Measurements from ENCODE around the gene DDX41. TPM values are rescaled to one million over a fixed set of nuclear protein-coding genes. Genes with fewer than 3 reads are reported as not detected.

DDX41 gene
- polyA plus RNA-seq, 3 donors: 44.9 to 178 (median 70.3) TPM

DNA sequence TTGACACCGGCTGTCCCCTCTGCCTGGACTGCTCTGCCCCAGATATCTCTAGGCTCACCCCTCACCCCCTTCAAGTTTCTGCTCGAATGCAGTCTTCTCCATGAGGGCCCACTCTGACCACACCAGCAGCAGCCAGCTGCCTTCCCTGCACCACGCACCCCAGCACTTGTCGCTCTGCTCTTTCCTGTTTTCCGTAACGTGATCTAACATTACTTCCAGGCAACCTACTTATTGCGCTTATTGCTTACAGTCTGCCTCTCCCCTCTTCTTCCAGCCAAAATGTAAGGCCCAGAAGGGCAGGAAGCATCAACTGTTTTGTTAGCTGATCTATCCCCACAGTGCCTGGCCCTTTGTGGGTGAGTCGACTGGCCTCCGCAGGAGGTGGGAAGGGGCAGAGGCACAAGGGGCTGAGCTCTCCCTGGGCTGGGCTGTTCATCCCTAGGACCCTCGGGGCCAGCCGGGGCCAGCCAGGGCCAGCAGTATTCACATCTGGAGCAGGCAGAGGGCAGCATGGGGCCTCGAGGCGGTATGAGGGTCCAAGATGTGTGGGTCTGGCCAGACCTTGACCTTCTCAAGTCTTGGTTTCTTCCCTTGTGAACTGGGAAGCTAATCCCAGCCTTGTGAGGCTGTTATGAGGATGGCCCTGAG, 31.7 kb downstream of the DDX41 start:
- TF ChIP-seq CTCF (IDR thresholded peaks at IDR 0.05): no peak
- peaks cover 76 to 84% of the 10 kb centered on the region in 2 donors for H3K36me3 Mint-ChIP-seq
- Histone ChIP-seq H2AFZ (ENCODE audit: insufficient read depth, low read depth, low read length, poor library complexity, severe bottlenecking) (no peak overlapping the region), H3K9me3 (replicated peaks in 1 of 2; ENCODE audit: control insufficient read depth in 1 of 2, insufficient read depth in 1 of 2, low read length in 2 of 2) (no peaks in the 10 kb centered on the region), H4K20me1 (ENCODE audit: insufficient read depth, low read length) (peaks cover 39% of the 10 kb centered on the region), H3K4me3 (replicated peaks in 1 of 3; ENCODE audit: low read depth in 2 of 3, low read length in 3 of 3) (no peak overlapping the region), H3K79me2 (ENCODE audit: insufficient read depth, low read length) (no peaks in the 10 kb centered on the region), H3K4me2 (replicated peaks; ENCODE audit: extremely low read depth, low read length, poor library complexity, severe bottlenecking) (no peak overlapping the region), H3K4me1 (ENCODE audit: control insufficient read depth in 1 of 2, insufficient read depth in 2 of 2, low read length in 2 of 2) (peaks cover 6% of the 10 kb centered on the region in 2 donors), H3K27ac (ENCODE audit: low read depth in 1 of 2, low read length in 2 of 2) (no peak overlapping the region), H3K9ac (ENCODE audit: insufficient read depth, low read length, poor library complexity, severe bottlenecking) (no peak overlapping the region), H3K36me3 (replicated peaks in 1 of 2; ENCODE audit: control insufficient read depth in 1 of 2, insufficient read depth in 2 of 2, low read length in 2 of 2) (peaks cover 46 to 74% of the 10 kb centered on the region in 2 donors), H3K27me3 (ENCODE audit: control insufficient read depth in 2 of 2, insufficient read depth in 2 of 2, low read length in 2 of 2) (peaks cover 0 to 3% of the 10 kb centered on the region in 2 donors)
- H3K27ac Mint-ChIP-seq: peak overlapping the region in 1 of 7 donors; percentile 63
- 62% methylated on average over 13 of the region's 13 CpGs for WGBS (ENCODE audit: insufficient coverage)
- peaks cover 7% of the 10 kb centered on the region for H3K4me1 Mint-ChIP-seq
- intact Hi-C loops (cut with micrococcal nuclease): no loop called here
- no peak for DNase-seq
- H3K9me3 Mint-ChIP-seq: peaks cover 0 to 10% (median 0%) of the 10 kb centered on the region in 7 donors
- H3K4me3 Mint-ChIP-seq: peak overlapping the region in 1 of 2 donors; percentile 7
- H3K27me3 Mint-ChIP-seq (ENCODE audit: low read depth in 3 of 3): peaks cover 15 to 28% (median 16%) of the 10 kb centered on the region in 3 donors

GRCh38 chr5:177483994-177484901, 32.5 kb downstream of the DDX41 start:
- H3K4me3 Mint-ChIP-seq: no peak overlapping the region
- Histone ChIP-seq H3K4me3 (replicated peaks in 1 of 3; ENCODE audit: low read depth in 2 of 3, low read length in 3 of 3) (no peak overlapping the region), H3K4me2 (replicated peaks; ENCODE audit: extremely low read depth, low read length, poor library complexity, severe bottlenecking) (no peak overlapping the region), H3K27ac (ENCODE audit: low read depth in 1 of 2, low read length in 2 of 2) (no peak overlapping the region), H3K27me3 (ENCODE audit: control insufficient read depth in 2 of 2, insufficient read depth in 2 of 2, low read length in 2 of 2) (peaks cover 0 to 3% of the 10 kb centered on the region in 2 donors), H3K4me1 (ENCODE audit: control insufficient read depth in 1 of 2, insufficient read depth in 2 of 2, low read length in 2 of 2) (peaks cover 14% of the 10 kb centered on the region in 2 donors), H3K9ac (ENCODE audit: insufficient read depth, low read length, poor library complexity, severe bottlenecking) (no peak overlapping the region), H3K79me2 (ENCODE audit: insufficient read depth, low read length) (no peaks in the 10 kb centered on the region), H4K20me1 (ENCODE audit: insufficient read depth, low read length) (peaks cover 41% of the 10 kb centered on the region), H2AFZ (ENCODE audit: insufficient read depth, low read depth, low read length, poor library complexity, severe bottlenecking) (no peak overlapping the region), H3K9me3 (replicated peaks in 1 of 2; ENCODE audit: control insufficient read depth in 1 of 2, insufficient read depth in 1 of 2, low read length in 2 of 2) (no peaks in the 10 kb centered on the region), H3K36me3 (replicated peaks in 1 of 2; ENCODE audit: control insufficient read depth in 1 of 2, insufficient read depth in 2 of 2, low read length in 2 of 2) (peaks cover 42 to 67% of the 10 kb centered on the region in 2 donors)
- peaks cover 14% of the 10 kb centered on the region for H3K4me1 Mint-ChIP-seq
- WGBS (ENCODE audit: insufficient coverage): 95% methylated on average over 22 of the region's 22 CpGs
- H3K27ac Mint-ChIP-seq: no peak overlapping the region
- peaks cover 15 to 25% (median 16%) of the 10 kb centered on the region in 3 donors for H3K27me3 Mint-ChIP-seq (ENCODE audit: low read depth in 3 of 3)
- no peak for TF ChIP-seq CTCF (IDR thresholded peaks at IDR 0.05)
- no peak for DNase-seq
- intact Hi-C loops (cut with micrococcal nuclease): no loop called here
- peaks cover 0 to 12% (median 0%) of the 10 kb centered on the region in 7 donors for H3K9me3 Mint-ChIP-seq
- H3K36me3 Mint-ChIP-seq: peaks cover 72 to 77% of the 10 kb centered on the region in 2 donors

All from CD14-positive monocyte (primary cell).